NCI-H2171 (cell line): Measurements from ENCODE around the gene DNAJB4.
"Not testable (repeated sequence)": the region's sequence is repeated elsewhere in the genome, so short reads cannot be mapped to it uniquely, and the experiment has no call there.

Experiments
- DNase-seq: peaks from one replicate; lab custom pipeline; 2025; lab: John Stamatoyannopoulos, UW

The DNAJB4 gene

GRCh38 chr1:78038491-78038939, 33.8 kb downstream of the DNAJB4 start:
- no peak for DNase-seq

- DNase-seq = no peak
These were observed 35.8 kb downstream of the DNAJB4 start for GRCh38 chr1:78040484-78041089.

GRCh38 chr1:78043436-78043835, 38.7 kb downstream of the DNAJB4 start:
- no peak for DNase-seq

- DNase-seq = no peak
These were observed 40.2 kb downstream of the DNAJB4 start for GRCh38 chr1:78044796-78045562.

GRCh38 chr1:78045563-78045925, 40.8 kb downstream of the DNAJB4 start:
- no peak for DNase-seq

- DNase-seq = no peak
These were observed 41.4 kb downstream of the DNAJB4 start, which contains the start of gene GIPC2 for GRCh38 chr1:78045926-78046778. GIPC2 (plus strand) TSS chr1:78045966; CDS start chr1:78046095, 129 bp downstream.

GRCh38 chr1:78047106-78047505, 42.4 kb downstream of the DNAJB4 start:
- no peak for DNase-seq

- DNase-seq = no peak
These were observed 42.9 kb downstream of the DNAJB4 start for GRCh38 chr1:78047631-78048030.

GRCh38 chr1:78048446-78048845, 43.7 kb downstream of the DNAJB4 start:
- no peak for DNase-seq

GRCh38 chr1:78049396-78049795, 44.7 kb downstream of the DNAJB4 start:
- no peak for DNase-seq

GRCh38 chr1:78051005-78051404, 46.3 kb downstream of the DNAJB4 start:
- DNase-seq = no peak

- DNase-seq = no peak
These were observed 48.1 kb downstream of the DNAJB4 start for GRCh38 chr1:78052685-78053405.

GRCh38 chr1:78053498-78053897, 48.8 kb downstream of the DNAJB4 start:
- DNase-seq = no peak

- no peak for DNase-seq
These were observed 49.8 kb downstream of the DNAJB4 start for GRCh38 chr1:78054559-78054958.

GRCh38 chr1:78054972-78055371, 50.2 kb downstream of the DNAJB4 start:
- no peak for DNase-seq

GRCh38 chr1:78055565-78056132, 50.9 kb downstream of the DNAJB4 start:
- DNase-seq = no peak

- DNase-seq = no peak
These were observed 53.9 kb downstream of the DNAJB4 start for GRCh38 chr1:78058670-78059069.

GRCh38 chr1:78060857-78061563, 56.3 kb downstream of the DNAJB4 start:
- DNase-seq = no peak

GRCh38 chr1:78061825-78062523, 57.2 kb downstream of the DNAJB4 start:
- DNase-seq = no peak

GRCh38 chr1:78064886-78065285, 60.1 kb downstream of the DNAJB4 start:
- DNase-seq = not testable (repeated sequence)
